ENCODE data around the gene ARHGAP15.

The ARHGAP15 gene

DNA sequence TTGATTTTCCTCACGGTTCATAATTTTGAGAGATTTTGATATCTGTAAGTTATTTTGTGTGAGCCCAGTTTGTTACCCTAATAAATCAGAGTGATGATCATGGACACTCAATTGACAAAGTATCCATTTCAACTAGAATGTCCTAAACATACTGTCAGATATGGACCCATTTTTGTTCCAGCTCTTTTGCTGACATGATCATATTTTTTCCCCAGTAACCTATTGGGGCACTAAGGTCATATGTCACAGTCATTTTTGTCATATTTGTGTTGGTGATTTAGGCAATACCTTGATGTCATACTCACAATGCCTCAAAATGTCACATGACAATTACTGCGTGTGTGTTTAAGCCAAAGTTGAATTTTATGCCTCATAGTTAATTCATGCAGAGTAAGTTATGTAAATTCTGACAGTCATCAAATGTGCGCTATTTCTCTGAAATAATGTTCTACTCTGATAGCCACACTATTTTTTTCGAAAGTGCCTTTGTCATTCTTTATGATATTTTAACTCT is 218.7 kb downstream of the ARHGAP15 start:
- Histone ChIP-seq H3K27ac (ENCODE audit: low read depth, low read length) (no peak overlapping the region), H3K4me3 (ENCODE audit: low read length) (no peak overlapping the region), H3K27me3 (ENCODE audit: control insufficient read depth, insufficient read depth, low read length) (no peaks in the 10 kb centered on the region), H3K9ac (ENCODE audit: low read length) (no peak overlapping the region), H3K36me3 (ENCODE audit: control insufficient read depth, insufficient read depth, low read length) (no peaks in the 10 kb centered on the region), H3K4me1 (ENCODE audit: control insufficient read depth, insufficient read depth, low read length) (no peaks in the 10 kb centered on the region)

DNA sequence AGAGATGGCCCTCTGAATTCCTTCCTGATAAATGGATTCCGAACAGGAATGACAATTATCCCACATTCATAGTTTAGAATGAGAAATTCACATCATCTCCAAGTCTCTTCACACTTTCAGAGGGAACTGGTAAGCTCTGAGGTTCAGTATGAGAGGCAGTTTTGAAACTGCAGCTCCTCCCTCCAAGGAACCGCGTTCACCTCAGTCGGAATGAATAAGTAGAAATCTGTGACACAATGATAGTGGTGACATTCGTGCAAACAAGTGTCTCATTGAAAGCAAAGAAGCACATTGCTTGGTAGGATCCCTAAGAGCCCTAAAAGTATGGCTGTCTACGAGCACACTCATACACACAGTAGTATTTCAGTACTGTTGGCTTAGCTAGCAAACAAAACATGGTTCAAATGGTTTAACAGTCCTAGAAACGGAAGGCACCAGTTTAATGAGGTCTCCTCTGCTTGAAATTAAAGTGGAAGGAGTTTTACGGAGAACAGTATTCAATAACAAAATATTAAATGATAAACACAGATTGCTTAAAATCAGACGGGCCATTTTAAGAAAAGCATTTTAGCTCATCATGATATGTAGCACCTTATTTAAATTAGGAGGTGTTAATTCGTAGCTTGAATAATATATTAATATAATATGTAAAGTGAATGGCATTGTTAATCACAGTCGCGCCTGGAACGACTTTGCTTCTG is 225.0 kb downstream of the ARHGAP15 start:
- Histone ChIP-seq H3K4me1 (ENCODE audit: control insufficient read depth, insufficient read depth, low read length) (no peaks in the 10 kb centered on the region), H3K4me3 (ENCODE audit: low read length) (no peak overlapping the region), H3K27me3 (ENCODE audit: control insufficient read depth, insufficient read depth, low read length) (no peaks in the 10 kb centered on the region), H3K27ac (ENCODE audit: low read depth, low read length) (no peak overlapping the region), H3K9ac (ENCODE audit: low read length) (no peak overlapping the region), H3K36me3 (ENCODE audit: control insufficient read depth, insufficient read depth, low read length) (no peaks in the 10 kb centered on the region)

DNA sequence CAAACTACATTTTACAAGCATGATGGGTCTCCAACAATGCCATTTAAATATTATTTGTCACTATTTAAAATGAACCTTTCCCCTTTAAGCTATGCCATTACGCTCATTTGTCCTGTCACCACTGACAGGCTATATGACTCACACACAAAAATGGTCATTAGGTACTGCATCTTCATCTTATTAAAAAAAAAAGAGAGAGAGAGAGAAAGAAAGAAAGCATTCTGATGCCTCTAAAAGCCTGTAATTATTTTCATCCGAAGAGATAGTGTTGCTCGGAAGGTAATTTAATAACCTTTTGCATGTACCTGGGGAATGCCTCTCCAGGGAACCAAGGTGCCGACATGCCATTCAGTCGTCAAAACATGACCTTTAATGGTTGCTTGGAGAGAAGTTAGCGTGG is 226.7 kb downstream of the ARHGAP15 start:
- Histone ChIP-seq H3K27me3 (ENCODE audit: control insufficient read depth, insufficient read depth, low read length) (no peaks in the 10 kb centered on the region), H3K36me3 (ENCODE audit: control insufficient read depth, insufficient read depth, low read length) (no peaks in the 10 kb centered on the region), H3K9ac (ENCODE audit: low read length) (no peak overlapping the region), H3K4me3 (ENCODE audit: low read length) (no peak overlapping the region), H3K27ac (ENCODE audit: low read depth, low read length) (no peak overlapping the region), H3K4me1 (ENCODE audit: control insufficient read depth, insufficient read depth, low read length) (no peaks in the 10 kb centered on the region)

DNA sequence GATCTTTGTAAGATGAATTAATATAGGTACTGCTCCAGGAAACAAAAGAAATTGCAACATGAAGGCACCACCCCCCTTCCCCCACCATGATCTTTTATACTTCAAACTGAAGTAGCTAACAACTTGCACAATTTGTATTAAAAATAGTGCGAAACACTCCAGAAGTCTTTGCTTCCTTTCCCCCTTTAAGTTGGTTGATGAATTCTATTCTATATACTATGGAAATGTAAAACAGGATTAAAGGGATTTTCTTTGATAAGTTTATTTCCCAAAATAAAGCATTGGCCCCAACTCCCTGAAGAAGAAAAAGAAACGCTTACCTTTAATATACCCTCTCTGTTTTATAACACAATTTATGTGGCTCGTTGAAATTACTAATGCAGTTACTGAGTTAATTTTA is 227.1 kb downstream of the ARHGAP15 start:
- Histone ChIP-seq H3K27me3 (ENCODE audit: control insufficient read depth, insufficient read depth, low read length) (no peaks in the 10 kb centered on the region), H3K4me3 (ENCODE audit: low read length) (no peak overlapping the region), H3K9ac (ENCODE audit: low read length) (no peak overlapping the region), H3K27ac (ENCODE audit: low read depth, low read length) (no peak overlapping the region), H3K4me1 (ENCODE audit: control insufficient read depth, insufficient read depth, low read length) (no peaks in the 10 kb centered on the region), H3K36me3 (ENCODE audit: control insufficient read depth, insufficient read depth, low read length) (no peaks in the 10 kb centered on the region)

DNA sequence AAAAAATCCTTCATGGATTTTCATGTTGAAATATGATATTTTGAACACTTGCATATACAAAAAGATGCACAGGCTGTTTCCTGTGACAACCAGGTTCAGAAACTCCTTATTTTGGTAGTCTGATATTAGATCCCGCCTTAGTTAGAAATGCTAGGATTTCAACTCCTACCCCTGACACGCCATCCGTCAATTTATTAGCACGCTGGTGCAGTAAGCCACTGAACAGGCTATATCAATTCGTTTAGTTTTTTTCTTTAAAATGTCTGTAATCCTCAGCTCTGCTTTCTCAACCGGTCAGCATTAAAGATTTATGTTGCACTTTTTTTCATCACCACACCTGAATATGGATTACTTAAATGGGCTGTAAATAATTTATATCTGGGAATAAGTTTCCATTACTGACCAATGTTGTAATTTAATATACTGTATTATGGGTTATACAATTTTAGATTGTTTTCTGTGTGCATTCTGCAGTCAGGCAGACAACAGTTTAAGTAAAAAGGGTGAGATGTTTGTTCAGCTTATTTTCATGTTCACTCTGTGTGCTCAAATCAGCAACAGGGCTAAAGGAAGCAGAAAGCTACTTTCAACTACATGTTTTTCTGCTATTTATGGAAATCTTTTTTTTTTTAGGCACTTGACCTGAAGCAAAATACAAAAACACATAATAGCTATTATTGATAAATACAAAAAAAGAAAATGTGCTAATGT is 227.7 kb downstream of the ARHGAP15 start:
- Histone ChIP-seq H3K27ac (ENCODE audit: low read depth, low read length) (no peak overlapping the region), H3K4me3 (ENCODE audit: low read length) (no peak overlapping the region), H3K9ac (ENCODE audit: low read length) (no peak overlapping the region)

DNA sequence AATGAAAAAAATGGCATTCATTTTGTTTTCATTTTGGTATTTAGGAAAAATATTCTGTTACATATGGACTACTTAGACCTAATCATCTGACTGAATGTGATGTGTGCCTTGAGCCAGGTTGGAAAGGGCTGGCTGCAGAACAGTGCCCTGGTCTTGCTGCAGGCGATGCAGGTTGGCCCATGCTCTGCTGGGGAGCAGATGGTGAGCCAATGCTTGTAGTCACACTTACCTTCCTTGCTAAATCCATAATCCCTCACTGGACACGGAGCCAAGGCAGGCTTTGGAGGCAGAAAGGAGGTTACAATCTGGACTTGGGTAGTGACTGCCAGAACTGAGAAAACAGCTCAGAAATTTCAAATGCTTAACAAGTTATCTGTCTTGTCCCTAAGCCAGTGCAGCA is 228.7 kb downstream of the ARHGAP15 start:
- Histone ChIP-seq H3K4me1 (ENCODE audit: control insufficient read depth, insufficient read depth, low read length) (no peaks in the 10 kb centered on the region), H3K27ac (ENCODE audit: low read depth, low read length) (no peak overlapping the region), H3K9ac (ENCODE audit: low read length) (no peak overlapping the region), H3K4me3 (ENCODE audit: low read length) (no peak overlapping the region), H3K27me3 (ENCODE audit: control insufficient read depth, insufficient read depth, low read length) (no peaks in the 10 kb centered on the region), H3K36me3 (ENCODE audit: control insufficient read depth, insufficient read depth, low read length) (no peaks in the 10 kb centered on the region)

More for the DNA sequence above, 227.7 kb downstream of the ARHGAP15 start:
- Histone ChIP-seq H3K4me1 (ENCODE audit: control insufficient read depth, insufficient read depth, low read length) (no peaks in the 10 kb centered on the region), H3K27me3 (ENCODE audit: control insufficient read depth, insufficient read depth, low read length) (no peaks in the 10 kb centered on the region), H3K36me3 (ENCODE audit: control insufficient read depth, insufficient read depth, low read length) (no peaks in the 10 kb centered on the region)

DNA sequence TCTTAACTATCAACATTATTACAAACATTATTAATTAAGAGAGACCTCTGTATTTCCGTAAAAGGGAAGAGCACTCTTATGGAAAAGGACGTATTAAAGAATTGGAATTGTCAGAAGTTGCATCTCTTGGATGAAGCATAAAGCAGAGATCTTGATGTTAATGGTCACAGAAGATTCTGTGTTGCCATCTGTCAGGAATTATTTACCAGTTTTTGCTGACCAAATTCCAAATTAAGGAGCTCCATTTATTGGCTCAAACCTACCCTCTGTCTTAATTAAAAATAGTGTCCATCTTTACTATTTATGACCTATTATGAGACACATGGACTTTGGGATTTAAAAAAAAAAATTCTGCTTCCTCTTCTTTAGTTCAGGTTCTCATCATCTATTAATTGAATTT is 232.1 kb downstream of the ARHGAP15 start:
- H3K27ac ChIP-seq (ENCODE audit: low read depth, low read length) = no peak overlapping the region
- H3K27me3 ChIP-seq (ENCODE audit: control insufficient read depth, insufficient read depth, low read length) = no peaks in the 10 kb centered on the region
- H3K4me3 ChIP-seq (ENCODE audit: low read length) = no peak overlapping the region
- H3K9ac ChIP-seq (ENCODE audit: low read length) = no peak overlapping the region
- no peaks in the 10 kb centered on the region for H3K4me1 ChIP-seq (ENCODE audit: control insufficient read depth, insufficient read depth, low read length)
- no peaks in the 10 kb centered on the region for H3K36me3 ChIP-seq (ENCODE audit: control insufficient read depth, insufficient read depth, low read length)

DNA sequence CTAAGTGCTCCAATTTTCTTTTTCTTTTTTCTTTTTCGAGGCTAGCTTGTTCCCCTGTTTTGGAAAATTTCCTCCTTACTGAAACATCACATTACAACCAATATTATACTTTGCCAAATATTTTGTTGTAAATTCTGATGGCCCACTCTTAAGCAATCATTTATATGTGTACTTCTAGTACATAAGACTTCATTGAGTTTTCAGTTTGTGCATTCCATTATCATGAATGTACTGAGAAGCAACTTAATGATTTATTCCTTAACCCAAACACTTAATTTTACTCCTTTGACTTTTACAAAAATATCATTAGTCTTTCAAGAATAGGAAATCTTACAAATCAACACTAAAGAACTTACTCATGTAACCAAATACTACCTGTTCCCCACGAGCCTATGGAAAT is 242.4 kb downstream of the ARHGAP15 start:
- H3K9ac ChIP-seq (ENCODE audit: low read length) = no peak overlapping the region
- no peak overlapping the region for H3K27ac ChIP-seq (ENCODE audit: low read depth, low read length)
- no peaks in the 10 kb centered on the region for H3K36me3 ChIP-seq (ENCODE audit: control insufficient read depth, insufficient read depth, low read length)
- no peaks in the 10 kb centered on the region for H3K4me1 ChIP-seq (ENCODE audit: control insufficient read depth, insufficient read depth, low read length)
- no peaks in the 10 kb centered on the region for H3K27me3 ChIP-seq (ENCODE audit: control insufficient read depth, insufficient read depth, low read length)
- H3K4me3 ChIP-seq (ENCODE audit: low read length) = no peak overlapping the region

DNA sequence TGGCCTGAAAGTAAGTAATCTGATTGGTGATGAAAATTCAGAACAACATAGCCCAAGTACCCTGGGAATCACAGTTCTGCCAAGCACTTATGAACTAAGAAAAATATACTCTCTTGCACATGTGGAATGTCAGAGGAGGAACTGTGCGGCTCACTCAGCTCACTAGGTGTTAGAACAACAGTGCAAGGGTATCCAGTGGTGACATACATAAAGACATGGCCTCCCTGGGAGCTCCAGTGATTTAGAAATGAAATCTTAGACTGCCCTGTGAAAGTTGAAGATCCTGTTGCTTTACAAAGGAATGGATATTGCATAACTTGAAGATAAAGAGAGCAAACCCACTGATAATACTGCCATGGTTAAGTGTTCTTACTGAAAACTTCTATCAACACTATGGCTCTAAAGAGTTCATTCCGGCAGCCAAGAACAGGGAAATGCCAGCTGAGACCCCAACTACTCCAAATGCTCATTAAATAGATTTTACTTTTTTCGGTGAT is 246.2 kb downstream of the ARHGAP15 start:
- no peak overlapping the region for H3K27ac ChIP-seq (ENCODE audit: low read depth, low read length)
- no peaks in the 10 kb centered on the region for H3K27me3 ChIP-seq (ENCODE audit: control insufficient read depth, insufficient read depth, low read length)
- no peak overlapping the region for H3K4me3 ChIP-seq (ENCODE audit: low read length)
- no peak overlapping the region for H3K9ac ChIP-seq (ENCODE audit: low read length)
- no peaks in the 10 kb centered on the region for H3K36me3 ChIP-seq (ENCODE audit: control insufficient read depth, insufficient read depth, low read length)
- no peaks in the 10 kb centered on the region for H3K4me1 ChIP-seq (ENCODE audit: control insufficient read depth, insufficient read depth, low read length)

DNA sequence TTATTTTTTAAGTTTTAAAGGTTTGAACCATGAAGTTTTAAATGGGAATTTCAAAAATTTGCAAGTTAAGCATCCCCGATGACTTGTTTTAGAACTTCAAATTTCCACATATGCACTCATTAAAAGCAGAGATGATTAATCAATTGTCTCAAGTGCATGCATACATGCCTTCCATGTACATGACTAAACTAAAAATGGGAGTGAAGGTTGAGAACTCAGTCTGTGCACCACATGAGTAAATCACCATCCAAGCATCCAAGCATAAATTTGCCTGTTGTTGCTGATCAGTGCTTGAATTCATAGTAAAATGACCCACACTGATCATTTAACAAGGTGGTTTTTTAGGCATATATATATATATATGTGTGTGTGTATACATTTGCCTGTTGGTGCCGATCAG is 249.8 kb downstream of the ARHGAP15 start:
- H3K9ac ChIP-seq (ENCODE audit: low read length) = no peak overlapping the region
- no peak overlapping the region for H3K27ac ChIP-seq (ENCODE audit: low read depth, low read length)
- no peaks in the 10 kb centered on the region for H3K27me3 ChIP-seq (ENCODE audit: control insufficient read depth, insufficient read depth, low read length)

DNA sequence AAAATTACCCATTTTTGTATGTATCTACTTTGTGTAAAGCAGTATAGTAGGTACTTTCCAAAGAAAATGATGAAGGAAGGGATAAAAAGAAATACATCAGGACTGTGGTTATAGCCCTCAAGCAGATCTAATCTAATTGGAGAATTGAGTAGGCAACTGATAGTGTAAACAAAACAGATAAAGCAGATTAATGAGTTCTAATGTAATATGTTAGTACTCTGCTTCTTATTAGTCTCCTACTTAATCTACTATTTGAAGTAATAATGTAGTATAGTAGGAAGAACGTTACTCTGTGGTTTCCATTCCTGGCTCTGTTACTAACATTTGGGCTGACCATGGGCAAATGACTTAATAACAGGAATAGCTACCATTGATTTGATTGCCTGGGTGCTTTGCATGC is 250.7 kb downstream of the ARHGAP15 start:
- no peak overlapping the region for H3K4me3 ChIP-seq (ENCODE audit: low read length)
- H3K27ac ChIP-seq (ENCODE audit: low read depth, low read length) = no peak overlapping the region
- no peaks in the 10 kb centered on the region for H3K27me3 ChIP-seq (ENCODE audit: control insufficient read depth, insufficient read depth, low read length)
- H3K4me1 ChIP-seq (ENCODE audit: control insufficient read depth, insufficient read depth, low read length) = no peaks in the 10 kb centered on the region
- no peaks in the 10 kb centered on the region for H3K36me3 ChIP-seq (ENCODE audit: control insufficient read depth, insufficient read depth, low read length)
- H3K9ac ChIP-seq (ENCODE audit: low read length) = no peak overlapping the region

More for the DNA sequence above, 249.8 kb downstream of the ARHGAP15 start:
- Histone ChIP-seq H3K4me3 (ENCODE audit: low read length) (no peak overlapping the region), H3K4me1 (ENCODE audit: control insufficient read depth, insufficient read depth, low read length) (no peaks in the 10 kb centered on the region), H3K36me3 (ENCODE audit: control insufficient read depth, insufficient read depth, low read length) (no peaks in the 10 kb centered on the region)

DNA sequence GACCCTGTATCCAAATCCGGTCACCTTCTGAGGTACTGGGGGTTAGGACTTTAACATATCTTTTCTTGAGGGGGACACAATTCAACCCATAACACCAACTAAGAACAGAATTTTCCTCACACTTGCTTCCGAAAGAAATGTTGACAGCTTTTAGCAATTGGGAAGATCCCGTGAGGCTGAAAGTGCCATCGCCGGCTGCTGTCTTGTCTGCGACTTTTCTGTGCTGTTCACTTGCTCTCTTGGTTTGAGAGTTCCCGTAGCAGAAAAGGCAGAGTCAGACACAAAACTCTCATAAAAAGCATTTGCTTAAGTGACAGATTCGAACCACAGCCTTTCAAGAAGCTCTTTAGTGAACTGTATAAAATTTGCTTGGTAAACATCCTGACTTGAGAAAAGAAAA is 253.4 kb downstream of the ARHGAP15 start:
- Histone ChIP-seq H3K27ac (ENCODE audit: low read depth, low read length) (no peak overlapping the region), H3K27me3 (ENCODE audit: control insufficient read depth, insufficient read depth, low read length) (no peaks in the 10 kb centered on the region)

More for the DNA sequence above, 253.4 kb downstream of the ARHGAP15 start:
- Histone ChIP-seq H3K36me3 (ENCODE audit: control insufficient read depth, insufficient read depth, low read length) (no peaks in the 10 kb centered on the region), H3K4me3 (ENCODE audit: low read length) (no peak overlapping the region), H3K9ac (ENCODE audit: low read length) (no peak overlapping the region), H3K4me1 (ENCODE audit: control insufficient read depth, insufficient read depth, low read length) (no peaks in the 10 kb centered on the region)
